ENCODE data around the gene STAM2.

Gene STAM2

GRCh38 chr2:152134488-152135280 is 40.9 kb downstream of the STAM2 start:
- no peak overlapping the region for H3K4me2 ChIP-seq (ENCODE audit: low read length)
- no peaks in the 10 kb centered on the region for H3K36me3 ChIP-seq (ENCODE audit: control insufficient read depth, insufficient read depth, low read length)
- TF ChIP-seq, protein P1, sequence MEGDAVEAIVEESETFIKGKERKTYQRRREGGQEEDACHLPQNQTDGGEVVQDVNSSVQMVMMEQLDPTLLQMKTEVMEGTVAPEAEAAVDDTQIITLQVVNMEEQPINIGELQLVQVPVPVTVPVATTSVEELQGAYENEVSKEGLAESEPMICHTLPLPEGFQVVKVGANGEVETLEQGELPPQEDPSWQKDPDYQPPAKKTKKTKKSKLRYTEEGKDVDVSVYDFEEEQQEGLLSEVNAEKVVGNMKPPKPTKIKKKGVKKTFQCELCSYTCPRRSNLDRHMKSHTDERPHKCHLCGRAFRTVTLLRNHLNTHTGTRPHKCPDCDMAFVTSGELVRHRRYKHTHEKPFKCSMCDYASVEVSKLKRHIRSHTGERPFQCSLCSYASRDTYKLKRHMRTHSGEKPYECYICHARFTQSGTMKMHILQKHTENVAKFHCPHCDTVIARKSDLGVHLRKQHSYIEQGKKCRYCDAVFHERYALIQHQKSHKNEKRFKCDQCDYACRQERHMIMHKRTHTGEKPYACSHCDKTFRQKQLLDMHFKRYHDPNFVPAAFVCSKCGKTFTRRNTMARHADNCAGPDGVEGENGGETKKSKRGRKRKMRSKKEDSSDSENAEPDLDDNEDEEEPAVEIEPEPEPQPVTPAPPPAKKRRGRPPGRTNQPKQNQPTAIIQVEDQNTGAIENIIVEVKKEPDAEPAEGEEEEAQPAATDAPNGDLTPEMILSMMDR (IDR thresholded peaks at IDR 0.05), result no peak
- H3K79me2 ChIP-seq, result no peaks in the 10 kb centered on the region
- no peak overlapping the region for H3K27ac ChIP-seq
- no peaks in the 10 kb centered on the region for H3K9me3 ChIP-seq (ENCODE audit: control insufficient read depth, low read length)
- H3K4me1 ChIP-seq, result no peaks in the 10 kb centered on the region
- H3K9ac ChIP-seq, result no peak overlapping the region
- H2AFZ ChIP-seq, result no peak overlapping the region
- no peak overlapping the region for H3K4me3 ChIP-seq (ENCODE audit: low read depth, low read length)
- no peaks in the 10 kb centered on the region for H3K27me3 ChIP-seq (ENCODE audit: control insufficient read depth, insufficient read depth, low read length)

- Histone ChIP-seq H3K9me3 (ENCODE audit: control insufficient read depth, low read length) (no peaks in the 10 kb centered on the region), H3K4me2 (ENCODE audit: low read length) (no peak overlapping the region), H3K36me3 (ENCODE audit: control insufficient read depth, insufficient read depth, low read length) (no peaks in the 10 kb centered on the region), H3K27ac (no peak overlapping the region), H3K79me2 (no peaks in the 10 kb centered on the region), H3K4me1 (no peaks in the 10 kb centered on the region), H3K9ac (no peak overlapping the region), H2AFZ (no peak overlapping the region), H3K4me3 (ENCODE audit: low read depth, low read length) (no peak overlapping the region), H3K27me3 (ENCODE audit: control insufficient read depth, insufficient read depth, low read length) (no peaks in the 10 kb centered on the region)
- TF ChIP-seq, protein P1 (IDR thresholded peaks at IDR 0.05), result no peak
Measured at GRCh38 chr2:152132306-152132705, 43.3 kb downstream of the STAM2 start.

DNA sequence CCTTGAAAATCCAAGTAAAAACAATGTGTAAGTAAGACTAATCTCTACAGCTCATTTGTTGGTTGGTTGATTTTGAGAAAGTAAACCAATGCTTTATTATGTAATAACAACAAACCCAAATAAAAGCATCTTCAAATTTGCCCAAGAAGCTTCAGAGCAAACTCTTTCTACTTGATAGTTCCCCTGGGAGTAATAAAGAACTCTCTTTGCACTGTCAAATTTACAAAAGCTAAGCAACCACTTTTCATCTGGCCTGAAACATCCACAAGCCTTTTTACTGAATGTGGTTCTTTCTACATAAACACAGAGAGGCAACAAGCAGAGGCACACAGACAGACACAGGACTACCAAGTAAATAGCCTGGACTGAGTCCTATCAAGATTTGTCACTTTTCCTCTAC is 47.9 kb downstream of the STAM2 start:
- no peak overlapping the region for H3K27ac ChIP-seq
- no peaks in the 10 kb centered on the region for H3K4me1 ChIP-seq
- no peaks in the 10 kb centered on the region for H3K36me3 ChIP-seq (ENCODE audit: control insufficient read depth, insufficient read depth, low read length)
- no peak overlapping the region for H3K4me3 ChIP-seq (ENCODE audit: low read depth, low read length)
- no peaks in the 10 kb centered on the region for H3K79me2 ChIP-seq
- H2AFZ ChIP-seq, result no peak overlapping the region
- TF ChIP-seq, protein P1 (IDR thresholded peaks at IDR 0.05), result no peak
- no peaks in the 10 kb centered on the region for H3K9me3 ChIP-seq (ENCODE audit: control insufficient read depth, low read length)
- no peaks in the 10 kb centered on the region for H3K27me3 ChIP-seq (ENCODE audit: control insufficient read depth, insufficient read depth, low read length)
- no peak overlapping the region for H3K9ac ChIP-seq
- H3K4me2 ChIP-seq (ENCODE audit: low read length), result no peak overlapping the region

GRCh38 chr2:152126664-152127063 is 48.9 kb downstream of the STAM2 start:
- Histone ChIP-seq H3K4me1 (no peaks in the 10 kb centered on the region), H3K4me3 (ENCODE audit: low read depth, low read length) (no peak overlapping the region), H3K27ac (no peak overlapping the region), H3K79me2 (no peaks in the 10 kb centered on the region), H3K9me3 (ENCODE audit: control insufficient read depth, low read length) (no peaks in the 10 kb centered on the region), H3K4me2 (ENCODE audit: low read length) (no peak overlapping the region), H2AFZ (no peak overlapping the region), H3K27me3 (ENCODE audit: control insufficient read depth, insufficient read depth, low read length) (no peaks in the 10 kb centered on the region), H3K36me3 (ENCODE audit: control insufficient read depth, insufficient read depth, low read length) (no peaks in the 10 kb centered on the region), H3K9ac (no peak overlapping the region)
- TF ChIP-seq, protein P1 (IDR thresholded peaks at IDR 0.05), result no peak

- Histone ChIP-seq H3K27ac (no peak overlapping the region), H3K79me2 (no peaks in the 10 kb centered on the region), H3K4me2 (ENCODE audit: low read length) (no peak overlapping the region), H3K27me3 (ENCODE audit: control insufficient read depth, insufficient read depth, low read length) (no peaks in the 10 kb centered on the region), H3K9ac (no peak overlapping the region), H3K4me1 (no peaks in the 10 kb centered on the region), H3K4me3 (ENCODE audit: low read depth, low read length) (no peak overlapping the region), H3K36me3 (ENCODE audit: control insufficient read depth, insufficient read depth, low read length) (no peaks in the 10 kb centered on the region), H3K9me3 (ENCODE audit: control insufficient read depth, low read length) (no peaks in the 10 kb centered on the region), H2AFZ (no peak overlapping the region)
- TF ChIP-seq, protein P1 (IDR thresholded peaks at IDR 0.05), result no peak
Measured at GRCh38 chr2:152122161-152122560, 53.4 kb downstream of the STAM2 start.

Measured in parathyroid adenoma (tissue), 2 donors.